Measurements from ENCODE around the gene RPAP2. TPM values are rescaled to one million over a fixed set of nuclear protein-coding genes. Genes with fewer than 3 reads are reported as not detected.

RPAP2 gene
- total and polyA plus RNA-seq, 5 donors from 2014 or later = 16.9 to 26.8 (median 20.3) TPM

- Histone ChIP-seq H3K9me3 (ENCODE audit: control insufficient read depth in 2 of 2, low read length in 2 of 2) (peaks cover 11 to 12% of the 10 kb centered on the region in 2 experiments), H3K27me3 (ENCODE audit: control insufficient read depth, insufficient read depth, low read length) (no peaks in the 10 kb centered on the region), H3K36me3 (ENCODE audit: control insufficient read depth, insufficient read depth, low read length) (peaks cover 28% of the 10 kb centered on the region), H3K27ac (ENCODE audit: insufficient read depth, low read length, poor library complexity, severe bottlenecking) (no peak overlapping the region), H3K4me1 (ENCODE audit: control insufficient read depth, insufficient read depth, low read length, poor library complexity, severe bottlenecking) (no peaks in the 10 kb centered on the region), H3K4me3 (ENCODE audit: low read depth, low read length) (no peak overlapping the region)
- peak overlapping the region in 2 of 3 donors; percentile 47 to 86 for H3K27ac Mint-ChIP-seq
- DNase-seq (no peak), ATAC-seq (ENCODE audit: low read depth in 2 of 2) (no peak)
- H3K4me1 Mint-ChIP-seq = peaks cover 16 to 19% (median 17%) of the 10 kb centered on the region in 4 donors
- no peak overlapping the region for H3K4me3 Mint-ChIP-seq
- peaks cover 60% of the 10 kb centered on the region for H3K36me3 Mint-ChIP-seq
- H3K27me3 Mint-ChIP-seq = no peaks in the 10 kb centered on the region
- peaks cover 2 to 26% (median 12%) of the 10 kb centered on the region in 7 donors for H3K9me3 Mint-ChIP-seq
Observed at GRCh38 chr1:92324784-92325183, 25.9 kb downstream of the RPAP2 start.

- Mint-ChIP-seq H3K4me3 (no peak overlapping the region), H3K4me1 (peaks cover 14 to 28% (median 24%) of the 10 kb centered on the region in 4 donors), H3K27ac (peak overlapping the region in 1 of 3 donors; percentile 20), H3K9me3 (peaks cover 2 to 26% (median 12%) of the 10 kb centered on the region in 7 donors), H3K36me3 (peaks cover 54% of the 10 kb centered on the region), H3K27me3 (no peaks in the 10 kb centered on the region)
- DNase-seq = no peak
- Histone ChIP-seq H3K27me3 (ENCODE audit: control insufficient read depth, insufficient read depth, low read length) (no peaks in the 10 kb centered on the region), H3K36me3 (ENCODE audit: control insufficient read depth, insufficient read depth, low read length) (peaks cover 20% of the 10 kb centered on the region), H3K4me3 (ENCODE audit: low read depth, low read length) (no peak overlapping the region), H3K4me1 (ENCODE audit: control insufficient read depth, insufficient read depth, low read length, poor library complexity, severe bottlenecking) (no peaks in the 10 kb centered on the region), H3K27ac (ENCODE audit: insufficient read depth, low read length, poor library complexity, severe bottlenecking) (no peak overlapping the region), H3K9me3 (ENCODE audit: control insufficient read depth in 2 of 2, low read length in 2 of 2) (peaks cover 11 to 12% of the 10 kb centered on the region in 2 experiments)
- ATAC-seq (ENCODE audit: low read depth in 2 of 2) = no peak
Observed at GRCh38 chr1:92326681-92327080, 27.8 kb downstream of the RPAP2 start.

GRCh38 chr1:92327794-92328193, 28.9 kb downstream of the RPAP2 start:
- ATAC-seq (ENCODE audit: low read depth in 2 of 2) (no peak), DNase-seq (no peak)
- Histone ChIP-seq H3K4me1 (ENCODE audit: control insufficient read depth, insufficient read depth, low read length, poor library complexity, severe bottlenecking) (no peaks in the 10 kb centered on the region), H3K27ac (ENCODE audit: insufficient read depth, low read length, poor library complexity, severe bottlenecking) (no peak overlapping the region), H3K36me3 (ENCODE audit: control insufficient read depth, insufficient read depth, low read length) (peaks cover 20% of the 10 kb centered on the region), H3K9me3 (ENCODE audit: control insufficient read depth in 2 of 2, low read length in 2 of 2) (peaks cover 11 to 12% of the 10 kb centered on the region in 2 experiments), H3K27me3 (ENCODE audit: control insufficient read depth, insufficient read depth, low read length) (no peaks in the 10 kb centered on the region), H3K4me3 (ENCODE audit: low read depth, low read length) (no peak overlapping the region)
- Mint-ChIP-seq H3K4me3 (no peak overlapping the region), H3K27me3 (no peaks in the 10 kb centered on the region), H3K4me1 (peaks cover 16 to 33% (median 29%) of the 10 kb centered on the region in 4 donors), H3K36me3 (peaks cover 54% of the 10 kb centered on the region), H3K27ac (no peak overlapping the region), H3K9me3 (peaks cover 2 to 26% (median 12%) of the 10 kb centered on the region in 7 donors)

GRCh38 chr1:92329347-92330129, 30.7 kb downstream of the RPAP2 start:
- Mint-ChIP-seq H3K27ac (no peak overlapping the region), H3K9me3 (peaks cover 2 to 26% (median 12%) of the 10 kb centered on the region in 7 donors), H3K4me1 (peaks cover 8 to 33% (median 26%) of the 10 kb centered on the region in 4 donors), H3K27me3 (no peaks in the 10 kb centered on the region), H3K36me3 (peaks cover 61% of the 10 kb centered on the region), H3K4me3 (no peak overlapping the region)
- no peak for ATAC-seq (ENCODE audit: low read depth in 2 of 2)
- Histone ChIP-seq H3K9me3 (ENCODE audit: control insufficient read depth in 2 of 2, low read length in 2 of 2) (peaks cover 11 to 12% of the 10 kb centered on the region in 2 experiments), H3K4me3 (ENCODE audit: low read depth, low read length) (no peak overlapping the region), H3K27me3 (ENCODE audit: control insufficient read depth, insufficient read depth, low read length) (no peaks in the 10 kb centered on the region), H3K4me1 (ENCODE audit: control insufficient read depth, insufficient read depth, low read length, poor library complexity, severe bottlenecking) (peaks cover 3% of the 10 kb centered on the region), H3K36me3 (ENCODE audit: control insufficient read depth, insufficient read depth, low read length) (peaks cover 18% of the 10 kb centered on the region), H3K27ac (ENCODE audit: insufficient read depth, low read length, poor library complexity, severe bottlenecking) (no peak overlapping the region)
- DNase-seq = no peak

- no peaks in the 10 kb centered on the region for H3K27me3 ChIP-seq (ENCODE audit: control insufficient read depth, insufficient read depth, low read length)
- Mint-ChIP-seq H3K4me3 (no peak overlapping the region), H3K27me3 (no peaks in the 10 kb centered on the region), H3K9me3 (peaks cover 0 to 4% (median 0%) of the 10 kb centered on the region in 7 donors), H3K27ac (peak overlapping the region in 2 of 3 donors; percentile 26 to 62), H3K36me3 (peaks cover 40% of the 10 kb centered on the region), H3K4me1 (peaks cover 7 to 31% (median 20%) of the 10 kb centered on the region in 4 donors)
- no peaks in the 10 kb centered on the region for H3K9me3 ChIP-seq (ENCODE audit: control insufficient read depth in 2 of 2, low read length in 2 of 2)
- peak in 1 of 3 donors; percentile 16 for DNase-seq
- no peak overlapping the region for H3K4me3 ChIP-seq (ENCODE audit: low read depth, low read length)
- peaks cover 3% of the 10 kb centered on the region for H3K4me1 ChIP-seq (ENCODE audit: control insufficient read depth, insufficient read depth, low read length, poor library complexity, severe bottlenecking)
- H3K27ac ChIP-seq (ENCODE audit: insufficient read depth, low read length, poor library complexity, severe bottlenecking) = no peak overlapping the region
- no peak for ATAC-seq (ENCODE audit: low read depth in 2 of 2)
- peaks cover 17% of the 10 kb centered on the region for H3K36me3 ChIP-seq (ENCODE audit: control insufficient read depth, insufficient read depth, low read length)
Observed at GRCh38 chr1:92333668-92334067, 34.8 kb downstream of the RPAP2 start.

- DNase-seq (no peak), ATAC-seq (ENCODE audit: low read depth in 2 of 2) (no peak)
- H3K9me3 ChIP-seq (ENCODE audit: control insufficient read depth in 2 of 2, low read length in 2 of 2) = no peaks in the 10 kb centered on the region
- H3K4me3 ChIP-seq (ENCODE audit: low read depth, low read length) = no peak overlapping the region
- no peaks in the 10 kb centered on the region for H3K4me1 ChIP-seq (ENCODE audit: control insufficient read depth, insufficient read depth, low read length, poor library complexity, severe bottlenecking)
- Mint-ChIP-seq H3K4me1 (peaks cover 0 to 5% (median 0%) of the 10 kb centered on the region in 4 donors), H3K36me3 (peaks cover 32% of the 10 kb centered on the region), H3K27me3 (no peaks in the 10 kb centered on the region), H3K9me3 (no peaks in the 10 kb centered on the region), H3K4me3 (no peak overlapping the region), H3K27ac (no peak overlapping the region)
- no peaks in the 10 kb centered on the region for H3K27me3 ChIP-seq (ENCODE audit: control insufficient read depth, insufficient read depth, low read length)
- no peak overlapping the region for H3K27ac ChIP-seq (ENCODE audit: insufficient read depth, low read length, poor library complexity, severe bottlenecking)
- H3K36me3 ChIP-seq (ENCODE audit: control insufficient read depth, insufficient read depth, low read length) = peaks cover 16% of the 10 kb centered on the region
Observed at GRCh38 chr1:92340154-92340553, 41.3 kb downstream of the RPAP2 start.

- Histone ChIP-seq H3K27ac (ENCODE audit: insufficient read depth, low read length, poor library complexity, severe bottlenecking) (no peak overlapping the region), H3K4me1 (ENCODE audit: control insufficient read depth, insufficient read depth, low read length, poor library complexity, severe bottlenecking) (no peaks in the 10 kb centered on the region), H3K27me3 (ENCODE audit: control insufficient read depth, insufficient read depth, low read length) (no peaks in the 10 kb centered on the region), H3K4me3 (ENCODE audit: low read depth, low read length) (no peak overlapping the region), H3K36me3 (ENCODE audit: control insufficient read depth, insufficient read depth, low read length) (peaks cover 15% of the 10 kb centered on the region), H3K9me3 (ENCODE audit: control insufficient read depth in 2 of 2, low read length in 2 of 2) (no peaks in the 10 kb centered on the region)
- Mint-ChIP-seq H3K27me3 (no peaks in the 10 kb centered on the region), H3K4me3 (no peak overlapping the region), H3K9me3 (no peaks in the 10 kb centered on the region), H3K27ac (no peak overlapping the region), H3K4me1 (peaks cover 0 to 6% (median 2%) of the 10 kb centered on the region in 4 donors), H3K36me3 (peaks cover 32% of the 10 kb centered on the region)
- ATAC-seq (ENCODE audit: low read depth in 2 of 2) (no peak), DNase-seq (no peak)
Observed at GRCh38 chr1:92342401-92342800, 43.5 kb downstream of the RPAP2 start.
